ENCODE data around the gene DENND5B. TPM values are rescaled to one million over a fixed set of nuclear protein-coding genes. Genes with fewer than 3 reads are reported as not detected.

DENND5B gene
- total RNA-seq, 6 experiments from 2014 or later = 12.6 to 18.4 (median 16.6) TPM

DNA sequence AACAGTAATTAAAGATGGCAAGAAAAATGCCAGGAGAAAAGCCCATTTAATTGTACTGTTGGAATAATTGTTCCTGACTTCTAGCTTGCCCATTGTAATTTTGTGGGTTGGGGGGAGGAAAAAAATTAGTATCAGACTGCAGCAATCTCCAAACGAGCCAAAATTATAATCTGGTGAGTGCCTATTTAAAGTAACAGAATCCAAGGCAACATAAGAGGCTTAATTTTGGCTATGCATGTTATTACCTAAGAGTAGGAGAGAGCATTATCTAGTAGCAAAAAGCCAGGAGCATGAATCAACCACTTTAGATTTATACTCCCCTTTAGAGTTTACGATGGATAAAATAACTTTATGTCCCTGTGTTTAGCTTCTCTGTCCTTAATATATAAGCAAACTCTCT is 14.6 kb upstream of the DENND5B start:
- Histone ChIP-seq H3K4me3 (no peak overlapping the region), H3K9me3 (peaks cover 0 to 8% (median 0%) of the 10 kb centered on the region in 4 donors), H3K27ac (no peak overlapping the region), H3K27me3 (no peaks in the 10 kb centered on the region), H3K36me3 (no peaks in the 10 kb centered on the region), H3K4me1 (no peaks in the 10 kb centered on the region)
- no peak for ATAC-seq
- no peak for TF ChIP-seq POLR2A (IDR thresholded peaks at IDR 0.05)
- TF ChIP-seq, protein P1, sequence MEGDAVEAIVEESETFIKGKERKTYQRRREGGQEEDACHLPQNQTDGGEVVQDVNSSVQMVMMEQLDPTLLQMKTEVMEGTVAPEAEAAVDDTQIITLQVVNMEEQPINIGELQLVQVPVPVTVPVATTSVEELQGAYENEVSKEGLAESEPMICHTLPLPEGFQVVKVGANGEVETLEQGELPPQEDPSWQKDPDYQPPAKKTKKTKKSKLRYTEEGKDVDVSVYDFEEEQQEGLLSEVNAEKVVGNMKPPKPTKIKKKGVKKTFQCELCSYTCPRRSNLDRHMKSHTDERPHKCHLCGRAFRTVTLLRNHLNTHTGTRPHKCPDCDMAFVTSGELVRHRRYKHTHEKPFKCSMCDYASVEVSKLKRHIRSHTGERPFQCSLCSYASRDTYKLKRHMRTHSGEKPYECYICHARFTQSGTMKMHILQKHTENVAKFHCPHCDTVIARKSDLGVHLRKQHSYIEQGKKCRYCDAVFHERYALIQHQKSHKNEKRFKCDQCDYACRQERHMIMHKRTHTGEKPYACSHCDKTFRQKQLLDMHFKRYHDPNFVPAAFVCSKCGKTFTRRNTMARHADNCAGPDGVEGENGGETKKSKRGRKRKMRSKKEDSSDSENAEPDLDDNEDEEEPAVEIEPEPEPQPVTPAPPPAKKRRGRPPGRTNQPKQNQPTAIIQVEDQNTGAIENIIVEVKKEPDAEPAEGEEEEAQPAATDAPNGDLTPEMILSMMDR (IDR thresholded peaks at IDR 0.05) = no peak
- intact Hi-C loops (cut with DNase I) = no loop called here
- 70% methylated on average over 2 of the region's 2 CpGs for WGBS (ENCODE audit: insufficient coverage, low coverage, low lambda C conversion rate, missing lambda C conversion rate)
- DNase-seq = no peak

- Histone ChIP-seq H3K9me3 (peaks cover 0 to 8% (median 0%) of the 10 kb centered on the region in 4 donors), H3K36me3 (no peaks in the 10 kb centered on the region), H3K27me3 (no peaks in the 10 kb centered on the region), H3K4me1 (no peaks in the 10 kb centered on the region), H3K4me3 (no peak overlapping the region), H3K27ac (no peak overlapping the region)
- ATAC-seq = no peak
- intact Hi-C loops (cut with DNase I) = no loop called here
- no peak for DNase-seq
- 55% methylated on average over 3 of the region's 3 CpGs for WGBS (ENCODE audit: insufficient coverage, low coverage, low lambda C conversion rate, missing lambda C conversion rate)
- no peak for TF ChIP-seq POLR2A (IDR thresholded peaks at IDR 0.05)
- TF ChIP-seq, protein P1 (IDR thresholded peaks at IDR 0.05) = no peak
Measured at GRCh38 chr12:31603546-31604009, 12.6 kb upstream of the DENND5B start.

- Histone ChIP-seq H3K36me3 (no peaks in the 10 kb centered on the region), H3K9me3 (no peaks in the 10 kb centered on the region), H3K4me3 (no peak overlapping the region), H3K4me1 (no peaks in the 10 kb centered on the region), H3K27ac (no peak overlapping the region), H3K27me3 (no peaks in the 10 kb centered on the region)
- 86% methylated on average over 4 of the region's 4 CpGs for WGBS (ENCODE audit: insufficient coverage, low coverage, low lambda C conversion rate, missing lambda C conversion rate)
- intact Hi-C loops (cut with DNase I) = no loop called here
- ATAC-seq (no peak), DNase-seq (no peak)
- no peak for TF ChIP-seq POLR2A (IDR thresholded peaks at IDR 0.05)
- TF ChIP-seq, protein P1 (IDR thresholded peaks at IDR 0.05) = no peak
Measured at GRCh38 chr12:31600750-31601149, 9.8 kb upstream of the DENND5B start.

GRCh38 chr12:31600252-31600651 is 9.3 kb upstream of the DENND5B start:
- 67% methylated on average over 4 of the region's 5 CpGs for WGBS (ENCODE audit: insufficient coverage, low coverage, low lambda C conversion rate, missing lambda C conversion rate)
- Histone ChIP-seq H3K27me3 (no peaks in the 10 kb centered on the region), H3K36me3 (no peaks in the 10 kb centered on the region), H3K4me3 (no peak overlapping the region), H3K27ac (no peak overlapping the region), H3K9me3 (no peaks in the 10 kb centered on the region), H3K4me1 (no peaks in the 10 kb centered on the region)
- intact Hi-C loops (cut with DNase I) = no loop called here
- no peak for ATAC-seq
- DNase-seq = no peak
- TF ChIP-seq, protein P1 (IDR thresholded peaks at IDR 0.05) = no peak
- no peak for TF ChIP-seq POLR2A (IDR thresholded peaks at IDR 0.05)

DNA sequence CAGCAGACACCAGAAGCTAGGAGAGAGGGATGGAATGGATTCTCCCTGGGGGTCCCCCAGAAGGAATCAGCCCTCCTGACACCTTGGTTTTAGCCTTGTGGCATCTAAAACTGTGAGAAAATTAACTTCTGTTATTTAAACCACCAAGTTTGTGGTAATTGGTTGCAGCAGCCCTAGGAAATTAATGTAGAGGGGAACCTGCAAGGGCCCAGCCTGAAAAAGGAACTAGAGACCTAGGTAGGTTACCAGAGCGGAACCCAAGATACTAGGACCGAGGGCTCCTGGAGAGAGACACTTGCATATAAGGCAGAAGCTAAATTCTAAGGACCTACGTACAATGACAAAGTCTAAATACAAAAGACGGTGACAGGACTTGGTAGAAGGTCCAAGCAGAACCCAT is 8.1 kb upstream of the DENND5B start:
- H3K36me3 ChIP-seq = no peaks in the 10 kb centered on the region
- DNase-seq = no peak
- ATAC-seq = no peak
- WGBS (ENCODE audit: insufficient coverage, low coverage, low lambda C conversion rate, missing lambda C conversion rate) = 72% methylated on average over 4 of the region's 4 CpGs
- no peak overlapping the region for H3K27ac ChIP-seq
- no peak for TF ChIP-seq POLR2A (IDR thresholded peaks at IDR 0.05)
- TF ChIP-seq, protein P1 (IDR thresholded peaks at IDR 0.05) = no peak
- no peaks in the 10 kb centered on the region for H3K4me1 ChIP-seq
- no peaks in the 10 kb centered on the region for H3K27me3 ChIP-seq
- H3K9me3 ChIP-seq = no peaks in the 10 kb centered on the region
- intact Hi-C loops (cut with DNase I) = no loop called here
- H3K4me3 ChIP-seq = no peak overlapping the region

Data from right lobe of liver (tissue), 6 donors.